GM21390 (cell line): ENCODE data around the gene C4orf33.
A peak's percentile ranks its signal among the peaks of the same experiment; 100 is the strongest.
"Not testable (repeated sequence)": the region's sequence is repeated elsewhere in the genome, so short reads cannot be mapped to it uniquely, and the experiment has no call there.

Experiments
- ATAC-seq: cut with Tn5 transposase; IDR thresholded peaks from one replicate; pipeline ENCODE4 v1.9.1; 2021; ENCODE audit not compliant: unreplicated experiment

The C4orf33 gene

GRCh38 chr4:129095811-129096454 lies at the start of gene C4orf33:
TSS of gene C4orf33 (plus strand) at chr4:129096152. CDS start at chr4:129102611, 6,459 bp downstream.
- ATAC-seq: peak; percentile 42

GRCh38 chr4:129059028-129059427 lies 36.9 kb upstream of the C4orf33 start:
- ATAC-seq: no peak

- ATAC-seq: no peak
Measured at GRCh38 chr4:129062580-129062979, 33.4 kb upstream of the C4orf33 start.

GRCh38 chr4:129063640-129064039 lies 32.3 kb upstream of the C4orf33 start:
- ATAC-seq: no peak

GRCh38 chr4:129064717-129065116 lies 31.2 kb upstream of the C4orf33 start:
- no peak for ATAC-seq

GRCh38 chr4:129069537-129069936 lies 26.4 kb upstream of the C4orf33 start:
- ATAC-seq: not testable (repeated sequence)

- ATAC-seq: no peak
Measured at GRCh38 chr4:129077326-129077725, 18.6 kb upstream of the C4orf33 start.

- no peak for ATAC-seq
Measured at GRCh38 chr4:129080129-129080528, 15.8 kb upstream of the C4orf33 start.

- no peak for ATAC-seq
Measured at GRCh38 chr4:129082302-129082701, 13.7 kb upstream of the C4orf33 start.

- no peak for ATAC-seq
Measured at GRCh38 chr4:129085472-129085871, 10.5 kb upstream of the C4orf33 start.

GRCh38 chr4:129087516-129087915 lies 8.4 kb upstream of the C4orf33 start:
- ATAC-seq: no peak

- no peak for ATAC-seq
Measured at GRCh38 chr4:129092631-129093190, 3.2 kb upstream of the C4orf33 start.

GRCh38 chr4:129093191-129093920 lies 2.6 kb upstream of the C4orf33 start, which contains the start of gene SCLT1:
TSS of gene SCLT1 (minus strand) at chr4:129093539. CDS start at chr4:129093103, 436 bp downstream.
- peak; percentile 91 for ATAC-seq

GRCh38 chr4:129094347-129094746 lies 1.6 kb upstream of the C4orf33 start:
- ATAC-seq: no peak

- no peak for ATAC-seq
Measured at GRCh38 chr4:129098531-129099001, 2.6 kb downstream of the C4orf33 start.

- ATAC-seq: no peak
Measured at GRCh38 chr4:129109965-129110824, 14.2 kb downstream of the C4orf33 start.

- ATAC-seq: no peak
Measured at GRCh38 chr4:129110931-129111330, 15.0 kb downstream of the C4orf33 start.

GRCh38 chr4:129111919-129112318 lies 16.0 kb downstream of the C4orf33 start:
- no peak for ATAC-seq

- ATAC-seq: no peak
Measured at GRCh38 chr4:129113434-129113833, 17.5 kb downstream of the C4orf33 start.

GRCh38 chr4:129113919-129114318 lies 18.0 kb downstream of the C4orf33 start:
- ATAC-seq: no peak

GRCh38 chr4:129117705-129118104 lies 21.8 kb downstream of the C4orf33 start:
- ATAC-seq: no peak
